Measurements from ENCODE around the gene KCNH1. TPM values are rescaled to one million over a fixed set of nuclear protein-coding genes. Genes with fewer than 3 reads are reported as not detected.
"Not testable (repeated sequence)": the region's sequence is repeated elsewhere in the genome, so short reads cannot be mapped to it uniquely, and the experiment has no call there.

The KCNH1 gene
- total RNA-seq, 2 donors from 2014 or later, result 0.68 to 1.2 TPM

- DNase-seq (ENCODE audit: low spot score), result no peak
- Histone ChIP-seq H3K4me1 (replicated peaks) (no peaks in the 10 kb centered on the region), H3K4me3 (no peak overlapping the region), H3K9me3 (no peaks in the 10 kb centered on the region), H3K27me3 (replicated peaks; ENCODE audit: insufficient read depth) (no peaks in the 10 kb centered on the region), H3K36me3 (peaks cover 0 to 4% of the 10 kb centered on the region in 2 donors), H3K27ac (no peak overlapping the region)
- 96% methylated on average over 3 of the region's 3 CpGs for WGBS
- intact Hi-C loops (cut with DNase I), result no loop called here
- no peak for TF ChIP-seq POLR2AphosphoS5 (IDR thresholded peaks at IDR 0.05)
- no peak for TF ChIP-seq POLR2A (IDR thresholded peaks at IDR 0.05)
- TF ChIP-seq CTCF (IDR thresholded peaks at IDR 0.05), result no peak
Observed at GRCh38 chr1:210674151-210674550, 459.8 kb downstream of the KCNH1 start.

GRCh38 chr1:210669951-210670350 is 464.0 kb downstream of the KCNH1 start:
- no peak for TF ChIP-seq CTCF (IDR thresholded peaks at IDR 0.05)
- no peak for TF ChIP-seq POLR2A (IDR thresholded peaks at IDR 0.05)
- no peak for TF ChIP-seq POLR2AphosphoS5 (IDR thresholded peaks at IDR 0.05)
- DNase-seq (ENCODE audit: low spot score), result no peak

GRCh38 chr1:210663730-210664573 is 470.0 kb downstream of the KCNH1 start:
- intact Hi-C loops (cut with DNase I), result no loop called here
- H3K4me3 ChIP-seq, result no peak overlapping the region
- no peaks in the 10 kb centered on the region for H3K27me3 ChIP-seq (replicated peaks; ENCODE audit: insufficient read depth)
- no peaks in the 10 kb centered on the region for H3K9me3 ChIP-seq
- DNase-seq (ENCODE audit: low spot score), result no peak
- TF ChIP-seq POLR2AphosphoS5 (IDR thresholded peaks at IDR 0.05) (no peak), POLR2A (IDR thresholded peaks at IDR 0.05) (no peak), CTCF (IDR thresholded peaks at IDR 0.05) (no peak)
- H3K36me3 ChIP-seq, result no peaks in the 10 kb centered on the region
- no peak overlapping the region for H3K27ac ChIP-seq
- no peaks in the 10 kb centered on the region for H3K4me1 ChIP-seq (replicated peaks)
- WGBS, result 64% methylated on average over 7 of the region's 7 CpGs

More at GRCh38 chr1:210669951-210670350, 464.0 kb downstream of the KCNH1 start:
- Histone ChIP-seq H3K4me1 (replicated peaks) (no peaks in the 10 kb centered on the region), H3K9me3 (no peaks in the 10 kb centered on the region), H3K27ac (no peak overlapping the region), H3K27me3 (replicated peaks; ENCODE audit: insufficient read depth) (no peaks in the 10 kb centered on the region), H3K36me3 (peaks cover 0 to 4% of the 10 kb centered on the region in 2 donors), H3K4me3 (no peak overlapping the region)
- intact Hi-C loops (cut with DNase I), result no loop called here

- Histone ChIP-seq H3K36me3 (no peaks in the 10 kb centered on the region), H3K27ac (no peak overlapping the region), H3K4me3 (no peak overlapping the region), H3K9me3 (no peaks in the 10 kb centered on the region), H3K4me1 (replicated peaks) (no peaks in the 10 kb centered on the region), H3K27me3 (replicated peaks; ENCODE audit: insufficient read depth) (no peaks in the 10 kb centered on the region)
- TF ChIP-seq POLR2A (IDR thresholded peaks at IDR 0.05), result no peak
- 78% methylated on average over 4 of the region's 4 CpGs for WGBS
- intact Hi-C loops (cut with DNase I), result no loop called here
- no peak for DNase-seq (ENCODE audit: low spot score)
Observed at GRCh38 chr1:210662291-210663050, 471.5 kb downstream of the KCNH1 start.

GRCh38 chr1:210661520-210661919 is 472.4 kb downstream of the KCNH1 start:
- H3K4me1 ChIP-seq (replicated peaks); DNase-seq (ENCODE audit: low spot score); H3K36me3 ChIP-seq; H3K27me3 ChIP-seq (replicated peaks; ENCODE audit: insufficient read depth); H3K27ac ChIP-seq; H3K9me3 ChIP-seq; intact Hi-C loops (cut with DNase I); H3K4me3 ChIP-seq: not testable (repeated sequence)
- WGBS, result 96% methylated on average over 4 of the region's 4 CpGs

Data from prostate gland (tissue), 2 donors.